Measurements from ENCODE around the gene TLK1.

Gene TLK1

GRCh38 chr2:171167352-171167997 lies 6.8 kb upstream of the TLK1 start:
- DNase-seq = no peak

DNA sequence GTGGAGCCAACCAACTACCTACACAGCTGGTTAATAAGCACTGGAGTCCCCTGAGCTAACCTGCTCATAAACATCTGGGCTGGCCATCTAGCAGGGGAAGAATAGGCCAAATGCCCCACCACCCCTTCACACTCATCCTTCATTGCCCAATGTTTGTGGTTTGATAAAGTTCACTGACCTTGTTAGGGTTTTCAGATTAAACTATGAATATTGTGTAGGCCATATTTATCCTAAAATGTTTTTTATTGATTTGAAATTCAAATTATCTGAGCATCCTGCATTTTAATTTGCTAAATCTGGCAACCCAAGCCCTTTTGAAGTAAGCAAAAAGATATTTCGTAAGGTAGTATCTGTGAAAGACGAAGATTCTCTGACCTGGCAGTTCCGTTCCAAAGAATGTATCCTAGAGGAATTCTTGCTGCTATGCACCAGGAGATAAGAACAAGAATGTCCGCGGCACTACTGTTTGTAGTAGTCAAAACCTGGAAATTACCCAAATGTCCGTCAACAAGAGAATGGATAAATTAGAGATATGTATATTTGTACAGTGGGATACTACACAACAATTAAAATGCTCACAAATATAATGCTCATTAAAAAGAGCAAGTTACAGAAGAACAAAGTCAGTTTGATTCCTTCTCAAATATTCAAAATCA lies 5.8 kb upstream of the TLK1 start:
- DNase-seq = no peak

DNA sequence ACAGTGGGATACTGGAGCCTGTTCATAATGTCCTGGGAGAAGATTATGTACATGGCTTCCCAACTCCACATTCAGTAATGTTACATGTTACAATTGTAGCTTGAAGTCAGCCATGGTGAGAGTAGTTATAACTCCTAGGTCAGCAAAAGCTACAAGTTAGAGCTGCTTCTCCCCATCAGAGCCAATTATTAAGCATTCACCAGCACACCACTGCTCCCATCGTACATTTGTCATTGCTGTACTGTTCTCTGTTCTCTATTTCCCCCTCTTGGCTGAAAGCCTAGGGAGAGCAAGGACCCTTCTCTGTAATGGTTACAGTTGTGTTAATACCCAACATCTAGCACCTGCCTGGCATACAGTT lies 5.3 kb upstream of the TLK1 start:
- no peak for DNase-seq

- no peak for DNase-seq
These were observed 2.6 kb upstream of the TLK1 start for GRCh38 chr2:171163261-171163660.

GRCh38 chr2:171162522-171163197 lies 2.0 kb upstream of the TLK1 start:
- peak; percentile 83 to 89 for DNase-seq

- DNase-seq = peak; percentile 82 to 95
These were observed 455 bp upstream of the TLK1 start for GRCh38 chr2:171160956-171161740.

DNA sequence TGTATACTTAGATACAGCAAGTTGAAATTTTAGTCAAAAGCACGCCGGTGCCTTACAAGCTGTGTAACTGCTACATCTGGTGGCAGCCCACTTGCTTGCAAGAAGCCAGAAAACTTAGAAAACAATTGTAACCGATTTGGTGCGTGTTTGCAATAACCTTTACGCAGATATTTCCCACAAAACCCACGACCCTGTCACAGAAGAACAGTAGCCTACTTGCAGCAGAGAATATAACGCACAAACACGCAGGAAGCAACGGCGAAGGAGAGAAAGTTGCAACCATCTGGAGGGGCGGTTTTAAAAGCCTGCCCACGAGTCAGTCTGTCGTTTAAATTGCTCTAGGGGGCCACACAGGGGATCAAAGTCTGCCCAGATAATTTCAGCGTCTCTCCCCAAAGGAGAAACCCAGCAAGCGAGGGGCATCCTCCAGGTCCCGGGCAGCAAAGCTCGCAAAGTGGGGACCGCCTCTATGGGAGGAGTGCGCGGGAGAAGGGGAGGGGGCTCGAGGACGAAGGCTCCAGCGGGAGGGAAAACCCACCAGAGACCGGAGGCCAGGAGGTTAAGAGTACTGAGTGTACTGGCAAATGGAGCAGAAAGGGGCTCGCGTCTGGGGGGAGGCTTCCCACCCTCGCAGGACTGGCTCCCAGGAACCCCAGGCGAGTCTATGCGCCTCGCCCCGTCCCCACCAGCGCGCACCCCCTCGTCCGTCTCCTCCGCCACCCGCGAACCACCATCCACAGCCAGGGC lies 1.1 kb downstream of the TLK1 start:
- DNase-seq = peak; percentile 85 to 88

DNA sequence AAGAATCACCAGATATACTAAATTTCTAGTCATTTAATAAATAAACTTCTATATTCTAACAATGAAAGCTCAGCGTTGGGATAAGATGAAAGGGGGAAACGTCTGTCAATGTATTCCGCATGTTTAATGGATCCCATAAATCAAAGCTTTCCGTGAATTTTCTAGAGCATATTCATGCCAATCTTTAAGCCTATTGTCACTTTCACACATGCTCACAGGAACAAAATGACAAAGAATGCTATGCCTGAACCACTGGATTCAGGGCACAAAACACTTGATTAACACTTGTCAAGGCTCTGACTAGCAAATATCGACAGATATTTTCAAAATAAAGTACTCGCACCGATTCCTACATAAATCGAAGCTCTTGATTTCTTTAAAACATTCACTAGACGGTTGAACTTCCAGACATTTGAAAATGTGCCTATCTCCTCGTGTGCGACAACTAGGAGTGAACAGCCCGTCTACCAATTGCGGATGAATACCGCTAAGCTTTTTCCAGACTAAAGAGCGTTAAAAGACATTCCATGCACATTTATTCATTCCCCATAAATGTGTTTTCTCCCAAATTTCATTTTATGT lies 1.8 kb downstream of the TLK1 start:
- peak; percentile 85 to 88 for DNase-seq

GRCh38 chr2:171158036-171158789 lies 2.5 kb downstream of the TLK1 start:
- DNase-seq = no peak

DNA sequence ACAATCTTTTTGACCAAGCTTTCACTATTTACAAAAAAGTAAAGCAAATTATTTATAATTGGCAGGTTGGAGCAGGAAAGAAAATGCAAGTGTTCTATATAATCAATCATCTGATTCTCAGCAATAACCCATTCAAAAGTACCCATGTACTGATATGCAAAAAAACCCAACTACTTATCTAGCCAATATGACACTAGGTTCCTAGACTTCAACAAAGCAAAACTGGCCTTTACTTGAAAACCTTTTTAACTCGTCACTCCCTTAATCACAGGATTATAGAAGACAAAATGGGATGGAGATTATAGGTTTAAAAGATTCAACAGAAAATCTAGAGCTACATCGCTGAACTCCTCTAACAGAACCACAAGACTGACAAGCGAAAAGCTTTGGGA lies 3.6 kb downstream of the TLK1 start:
- DNase-seq = no peak

DNA sequence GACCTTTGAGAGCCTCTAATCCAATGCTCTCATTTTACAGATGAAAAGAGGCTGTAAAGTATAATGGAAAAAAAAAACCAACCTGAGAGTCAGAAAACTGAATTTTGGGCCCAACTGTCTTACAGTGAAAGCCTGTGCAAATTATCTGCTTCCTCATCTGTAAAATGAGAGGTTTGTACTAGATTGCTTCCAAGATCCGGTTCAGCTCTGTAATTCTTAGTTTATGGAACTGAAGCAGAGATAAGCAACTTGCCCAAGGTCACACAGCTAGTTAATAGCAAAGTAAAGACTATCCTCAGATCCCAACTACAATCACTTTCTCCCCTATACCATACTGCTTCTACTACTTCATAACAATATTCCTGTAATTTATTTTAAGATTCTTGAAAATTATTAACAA lies 6.3 kb downstream of the TLK1 start:
- DNase-seq = peak; percentile 87

DNA sequence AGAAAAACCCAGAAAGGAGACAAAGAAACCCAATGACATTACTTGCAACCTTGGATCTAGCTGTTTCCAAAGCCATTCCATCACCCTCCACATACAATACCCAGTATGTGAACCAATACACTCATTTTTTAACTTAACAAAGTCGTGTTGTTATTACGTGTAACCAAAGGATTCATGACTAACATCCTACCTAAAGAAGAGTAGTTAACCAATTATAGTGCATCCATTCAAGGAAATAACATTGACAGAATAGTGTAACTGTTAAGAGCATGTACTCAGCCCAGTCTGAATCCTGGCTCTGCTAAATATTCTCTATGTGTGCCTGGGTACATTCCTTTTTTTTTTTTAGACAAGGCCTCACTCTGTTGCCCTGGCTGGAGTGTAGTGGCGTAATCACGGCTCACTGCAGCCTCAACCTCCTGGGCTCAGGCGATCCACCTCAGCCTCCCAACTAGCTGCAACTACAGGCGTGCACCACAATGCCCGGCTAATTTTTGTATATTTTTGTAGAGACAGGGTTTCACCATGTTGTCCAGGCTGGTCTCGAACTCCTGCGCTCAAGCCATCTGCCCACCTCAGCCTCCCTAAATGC lies 9.9 kb downstream of the TLK1 start:
- DNase-seq = no peak

DNA sequence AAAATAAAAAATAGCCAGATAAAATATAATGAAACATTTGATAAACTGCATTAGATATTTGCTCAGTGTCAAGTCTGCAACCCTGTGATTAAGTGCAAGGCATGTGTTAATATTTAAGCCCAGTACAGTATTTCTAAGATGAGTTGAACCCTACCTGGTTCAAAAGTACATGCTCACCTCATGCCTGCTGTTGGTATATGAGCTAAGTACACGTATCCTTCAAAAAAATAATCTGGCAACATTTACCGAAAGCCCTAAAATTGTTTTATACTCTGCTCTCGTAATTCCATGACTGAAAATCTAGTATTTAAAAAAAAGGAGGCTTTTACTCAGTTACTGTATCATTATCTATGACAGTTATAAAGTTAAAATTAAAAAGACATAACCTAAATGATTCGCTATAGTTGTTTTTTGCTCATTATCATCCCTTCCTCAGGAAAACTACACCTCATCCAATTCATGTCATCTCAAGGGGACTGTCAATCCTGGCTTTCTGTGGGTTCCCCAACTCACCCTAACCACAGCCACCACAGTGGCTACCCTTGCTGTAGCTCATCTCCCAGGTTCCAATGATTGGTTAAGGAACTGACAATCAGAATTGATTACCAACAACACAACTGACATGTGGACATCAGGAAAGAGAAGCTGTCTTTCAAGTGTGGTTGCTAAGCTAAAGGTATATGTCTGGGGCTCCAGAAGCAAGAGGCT lies 10.6 kb downstream of the TLK1 start:
- no peak for DNase-seq

DNA sequence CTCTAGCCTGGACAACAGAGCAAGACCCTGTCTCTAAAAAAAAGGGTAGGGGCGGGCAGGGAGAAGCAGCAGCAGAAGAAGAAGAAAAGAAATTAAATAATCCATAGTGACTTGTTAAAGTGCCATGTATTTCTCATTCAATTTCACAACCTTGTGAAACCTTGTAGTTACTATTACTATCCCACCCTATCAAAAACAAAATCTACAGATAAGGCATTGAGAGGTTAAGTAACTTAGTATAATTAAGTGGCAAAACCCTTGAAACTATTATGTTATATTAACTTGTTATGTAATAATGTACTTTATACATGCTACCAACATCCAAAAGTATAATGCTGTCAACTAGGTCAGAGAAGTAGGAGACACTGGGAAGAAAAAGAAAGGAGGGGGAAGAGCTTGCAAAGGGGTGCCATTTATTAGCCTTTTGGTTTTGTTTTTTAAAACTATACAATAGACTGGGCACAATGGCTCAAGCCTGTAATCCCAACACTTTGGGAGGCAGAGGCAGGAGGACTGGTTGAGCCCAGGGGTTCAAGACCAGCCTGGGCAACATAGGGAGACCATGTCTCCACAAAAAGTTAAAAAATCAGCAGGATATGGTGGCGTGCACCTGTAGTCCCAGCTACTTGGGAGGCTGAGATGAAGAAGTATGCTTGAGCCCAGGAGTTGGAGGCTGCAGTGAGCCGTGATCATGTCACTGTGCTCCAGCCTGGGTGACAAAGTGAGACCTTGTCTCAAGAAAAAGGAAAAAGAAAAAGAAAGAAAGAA lies 11.3 kb downstream of the TLK1 start:
- no peak for DNase-seq

DNA sequence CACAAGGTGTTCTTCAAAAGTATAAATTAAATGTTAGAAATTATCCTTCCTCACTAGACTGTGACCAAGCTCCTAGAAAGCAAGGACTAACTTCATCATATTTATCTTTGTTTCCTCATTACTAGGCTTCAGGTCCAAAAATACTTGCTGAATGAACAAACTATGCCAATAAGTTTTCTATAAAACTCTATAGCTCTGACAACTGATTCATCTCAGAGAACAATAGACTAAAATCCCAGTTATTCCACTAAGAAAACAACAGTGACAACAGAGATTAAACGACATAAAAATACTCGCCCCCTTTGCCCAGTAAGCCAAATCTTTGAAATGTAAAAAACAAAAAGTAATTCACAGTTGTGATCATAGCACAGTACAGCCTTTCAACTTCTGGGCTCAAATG lies 13.6 kb downstream of the TLK1 start:
- no peak for DNase-seq

DNA sequence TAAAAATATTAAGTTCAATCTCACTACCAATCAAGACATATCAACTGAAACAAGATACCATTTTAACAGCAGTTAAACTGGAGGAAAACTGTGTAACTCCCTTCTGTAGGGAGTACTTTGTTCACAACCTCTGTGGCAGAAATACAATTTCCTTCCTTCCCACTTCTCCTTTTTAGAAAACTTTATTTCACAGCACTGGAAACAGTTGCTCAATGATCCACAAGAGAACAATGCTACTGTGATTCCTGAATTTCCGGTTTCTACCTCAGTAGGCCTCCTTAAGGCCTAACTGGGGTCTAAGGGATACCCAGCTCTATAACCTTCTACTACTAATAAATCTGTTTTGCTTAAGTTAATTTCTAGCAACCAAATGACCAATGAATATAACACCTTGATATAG lies 14.1 kb downstream of the TLK1 start:
- peak; percentile 97 to 98 for DNase-seq

DNA sequence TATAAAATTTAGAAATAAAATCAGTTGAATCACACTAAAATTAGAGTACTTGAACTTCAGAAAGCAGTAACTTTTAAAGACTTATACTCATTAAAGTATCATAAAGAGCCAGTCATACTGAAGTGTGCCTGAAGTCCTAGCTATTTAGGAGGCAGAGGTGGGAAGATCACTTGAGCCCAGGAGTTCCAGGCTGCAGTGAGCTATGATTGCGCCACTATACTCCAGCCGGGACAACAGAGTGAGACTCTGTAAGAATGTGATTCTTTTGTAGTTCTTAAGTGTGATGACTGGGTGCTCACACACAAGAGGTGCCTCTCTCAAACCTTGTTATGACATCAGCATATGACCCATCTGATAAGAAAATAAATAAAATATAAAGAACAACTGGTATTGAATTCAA lies 14.6 kb downstream of the TLK1 start:
- no peak for DNase-seq

DNA sequence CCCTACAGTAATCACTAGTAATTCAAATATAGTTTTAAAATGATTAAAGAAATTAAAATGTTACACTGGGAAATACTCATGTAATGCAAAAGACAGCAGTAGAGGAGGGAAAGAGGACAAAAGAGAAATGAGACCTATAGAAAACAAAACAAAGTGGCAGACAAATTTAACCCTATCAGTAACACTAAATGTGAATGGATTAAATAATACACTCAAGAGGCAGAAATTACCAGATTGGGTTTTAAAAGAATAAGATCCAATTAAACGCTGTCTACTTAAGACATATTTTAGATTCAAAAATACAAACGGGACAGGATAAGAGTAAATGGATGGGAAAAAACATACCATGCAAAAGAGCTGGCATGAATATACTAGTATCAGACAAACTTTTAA lies 17.0 kb downstream of the TLK1 start:
- no peak for DNase-seq

GRCh38 chr2:171142398-171142797 lies 18.3 kb downstream of the TLK1 start:
- DNase-seq = no peak

- peak in 1 of 2 experiments; percentile 35 for DNase-seq
These were observed 19.4 kb downstream of the TLK1 start for GRCh38 chr2:171141320-171141719.

Data from Kasumi-1 (cell line).